Spleen (tissue), 7 donors: Measurements from ENCODE around the gene CCNJL.

Experiments used
- CTCF ChIP-seq, 11 experiments: fragments of 200-600 bp in 7 of 11; fragments of 450-650 bp in 4 of 11; sonication (generic) in 4 of 11; IDR thresholded peaks in 8 of 11; conservative IDR thresholded peaks in 3 of 11; 1 replicate in 7 of 11; 2 replicates in 4 of 11; pipeline versions ENCODE4 v1.4.0 to v1.8.0; 2016 to 2021; ENCODE audit warnings: antibody characterized with exemption in 11 of 11, inconsistent platforms in 4 of 11, mild to moderate bottlenecking in 1 of 11
- POLR2A ChIP-seq, 3 donors: fragments of 450-650 bp; IDR thresholded peaks; one replicate each; pipeline ENCODE4 v1.5.1; 2017; ENCODE audit warnings: antibody characterized with exemption in 3 of 3, mild to moderate bottlenecking in 1 of 3
- donor health status: DM: no; HTN: no; CAD: no; lungs with moderate emphysema.
- donor health status: DM: no; HTN: no; CAD: no.
- donor health status: DM: no; HTN: no; CAD: no.

GRCh38 chr5:160254706-160255105, 57.7 kb downstream of the CCNJL start:
- TF ChIP-seq POLR2A (IDR thresholded peaks at IDR 0.05) (no peak), CTCF (IDR thresholded peaks at IDR 0.05 in 8 of 11, conservative IDR thresholded peaks at IDR 0.05 in 3 of 11) (no peak)
